ENCODE results near the gene ABHD8. TPM values are rescaled to one million over a fixed set of nuclear protein-coding genes. Genes with fewer than 3 reads are reported as not detected.

The ABHD8 gene, protein sequence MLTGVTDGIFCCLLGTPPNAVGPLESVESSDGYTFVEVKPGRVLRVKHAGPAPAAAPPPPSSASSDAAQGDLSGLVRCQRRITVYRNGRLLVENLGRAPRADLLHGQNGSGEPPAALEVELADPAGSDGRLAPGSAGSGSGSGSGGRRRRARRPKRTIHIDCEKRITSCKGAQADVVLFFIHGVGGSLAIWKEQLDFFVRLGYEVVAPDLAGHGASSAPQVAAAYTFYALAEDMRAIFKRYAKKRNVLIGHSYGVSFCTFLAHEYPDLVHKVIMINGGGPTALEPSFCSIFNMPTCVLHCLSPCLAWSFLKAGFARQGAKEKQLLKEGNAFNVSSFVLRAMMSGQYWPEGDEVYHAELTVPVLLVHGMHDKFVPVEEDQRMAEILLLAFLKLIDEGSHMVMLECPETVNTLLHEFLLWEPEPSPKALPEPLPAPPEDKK
- 10 to 100 TPM in 1 of 2 experiments, 1 to 10 TPM in 1; 9.3 to 10.1 TPM for total RNA-seq

DNA sequence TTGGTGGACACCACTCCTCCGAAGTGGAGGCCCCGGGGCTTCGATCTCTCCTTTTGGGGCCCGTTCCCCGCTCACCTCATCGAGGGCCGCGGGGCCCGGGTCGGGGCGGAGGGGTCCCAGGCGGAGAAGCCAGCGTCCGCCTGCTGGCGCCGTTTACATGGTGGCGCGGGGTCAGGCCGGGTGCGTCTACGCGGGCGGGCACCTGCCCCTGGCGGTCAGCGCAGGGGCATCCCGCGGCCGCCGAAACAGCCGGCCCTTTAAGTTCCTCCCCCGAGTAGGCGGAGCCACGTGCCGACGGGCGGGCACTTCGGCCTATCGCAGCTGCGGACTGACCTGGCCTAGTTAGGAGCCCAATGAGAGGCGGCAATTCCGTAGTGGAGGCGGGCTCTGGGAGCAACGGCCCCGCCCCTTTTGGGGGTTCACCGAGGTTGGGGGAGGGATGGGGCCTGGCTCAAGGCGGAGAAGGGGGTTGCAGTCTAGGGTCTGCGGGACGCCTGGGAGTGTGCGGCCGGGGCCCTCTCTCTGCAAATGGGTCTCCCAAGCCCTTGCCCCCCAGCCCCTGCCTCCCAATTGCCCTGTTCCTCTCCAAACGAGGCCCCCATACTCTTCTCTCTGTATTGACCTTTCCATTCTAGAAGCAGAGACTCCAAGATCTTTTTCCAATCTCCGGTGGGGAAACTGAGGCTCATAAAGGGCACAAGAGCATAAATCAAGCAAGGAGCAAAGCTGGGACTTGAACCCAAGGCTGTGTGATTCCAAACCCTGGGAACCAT, at the start of gene ABHD8:
Gene ABHD8, minus strand, starts transcription at position 259 of the 773 bp plus-strand sequence. CDS start 1,809 bp downstream, outside the sequence.
- CTCF ChIA-PET: interaction anchor here (0.5 to 3.1 kb wide), 7 partner anchors 9 to 126 kb away, joined by 3 to 19 read pairs (median 3); partner anchors contain the start of genes ANKLE1 and USE1
- Mint-ChIP-seq H3K4me3 (peak within 1 kb of the TSS; percentile 68), H3K36me3 (ENCODE audit: low read depth) (peaks cover 7% of the 10 kb centered on the region), H3K27ac (peak within 1 kb of the TSS; percentile 81), H3K9me3 (no peaks in the 10 kb centered on the region), H3K4me1 (peaks cover 41% of the 10 kb centered on the region), H3K27me3 (no peaks in the 10 kb centered on the region)
- POLR2A ChIA-PET: interaction anchor here (0.6 to 0.7 kb wide), 2 partner anchors 36 to 546 kb away, joined by 3 to 10 read pairs; partner anchors contain the start of gene BABAM1
- DNase-seq: peak; percentile 95

GRCh38 chr19:17352608-17353280, 49.5 kb upstream of the ABHD8 start:
- Mint-ChIP-seq H3K4me1 (peaks cover 9% of the 10 kb centered on the region), H3K27ac (no peak overlapping the region), H3K27me3 (peaks cover 29% of the 10 kb centered on the region), H3K9me3 (no peaks in the 10 kb centered on the region), H3K4me3 (no peak overlapping the region), H3K36me3 (ENCODE audit: low read depth) (no peaks in the 10 kb centered on the region)
- ChIA-PET CTCF (no interaction called here), POLR2A (no interaction called here)
- DNase-seq: no peak

- POLR2A ChIA-PET: no interaction called here
- Mint-ChIP-seq H3K36me3 (ENCODE audit: low read depth) (no peaks in the 10 kb centered on the region), H3K4me3 (no peak overlapping the region)
Observed at GRCh38 chr19:17351815-17352435, 48.7 kb upstream of the ABHD8 start.

GRCh38 chr19:17348700-17349099, 45.5 kb upstream of the ABHD8 start:
- Mint-ChIP-seq H3K36me3 (ENCODE audit: low read depth) (no peaks in the 10 kb centered on the region), H3K4me3 (no peak overlapping the region), H3K9me3 (no peaks in the 10 kb centered on the region), H3K27ac (no peak overlapping the region), H3K4me1 (peaks cover 20% of the 10 kb centered on the region), H3K27me3 (peaks cover 31% of the 10 kb centered on the region)
- ChIA-PET CTCF (interaction anchor here (1.7 kb wide), 1 partner anchor 37 kb away, joined by 3 read pairs; no protein-coding TSS in a partner anchor), POLR2A (no interaction called here)
- no peak for DNase-seq

More at GRCh38 chr19:17351815-17352435, 48.7 kb upstream of the ABHD8 start:
- Mint-ChIP-seq H3K9me3 (no peaks in the 10 kb centered on the region), H3K4me1 (peaks cover 13% of the 10 kb centered on the region), H3K27ac (no peak overlapping the region), H3K27me3 (peaks cover 32% of the 10 kb centered on the region)
- DNase-seq: no peak
- CTCF ChIA-PET: no interaction called here

- Mint-ChIP-seq H3K27me3 (peaks cover 27% of the 10 kb centered on the region), H3K4me3 (no peak overlapping the region)
- CTCF ChIA-PET: interaction anchor here (1.7 kb wide), 1 partner anchor 38 kb away, joined by 3 read pairs; no protein-coding TSS in a partner anchor
Observed at GRCh38 chr19:17347877-17348276, 44.7 kb upstream of the ABHD8 start.

GRCh38 chr19:17347361-17347760, 44.1 kb upstream of the ABHD8 start:
- Mint-ChIP-seq H3K4me1 (peaks cover 20% of the 10 kb centered on the region), H3K27me3 (peaks cover 27% of the 10 kb centered on the region), H3K9me3 (no peaks in the 10 kb centered on the region), H3K4me3 (no peak overlapping the region), H3K27ac (no peak overlapping the region), H3K36me3 (ENCODE audit: low read depth) (no peaks in the 10 kb centered on the region)
- ChIA-PET CTCF (interaction anchor here (0.7 to 1.1 kb wide), 3 partner anchors 20 to 62 kb away, joined by 3 to 4 read pairs (median 3); no protein-coding TSS in a partner anchor), POLR2A (no interaction called here)
- no peak for DNase-seq

More at GRCh38 chr19:17347877-17348276, 44.7 kb upstream of the ABHD8 start:
- H3K36me3 Mint-ChIP-seq (ENCODE audit: low read depth): no peaks in the 10 kb centered on the region
- POLR2A ChIA-PET: no interaction called here
- DNase-seq: no peak
- no peaks in the 10 kb centered on the region for H3K9me3 Mint-ChIP-seq
- H3K4me1 Mint-ChIP-seq: peaks cover 20% of the 10 kb centered on the region
- H3K27ac Mint-ChIP-seq: no peak overlapping the region

DNA sequence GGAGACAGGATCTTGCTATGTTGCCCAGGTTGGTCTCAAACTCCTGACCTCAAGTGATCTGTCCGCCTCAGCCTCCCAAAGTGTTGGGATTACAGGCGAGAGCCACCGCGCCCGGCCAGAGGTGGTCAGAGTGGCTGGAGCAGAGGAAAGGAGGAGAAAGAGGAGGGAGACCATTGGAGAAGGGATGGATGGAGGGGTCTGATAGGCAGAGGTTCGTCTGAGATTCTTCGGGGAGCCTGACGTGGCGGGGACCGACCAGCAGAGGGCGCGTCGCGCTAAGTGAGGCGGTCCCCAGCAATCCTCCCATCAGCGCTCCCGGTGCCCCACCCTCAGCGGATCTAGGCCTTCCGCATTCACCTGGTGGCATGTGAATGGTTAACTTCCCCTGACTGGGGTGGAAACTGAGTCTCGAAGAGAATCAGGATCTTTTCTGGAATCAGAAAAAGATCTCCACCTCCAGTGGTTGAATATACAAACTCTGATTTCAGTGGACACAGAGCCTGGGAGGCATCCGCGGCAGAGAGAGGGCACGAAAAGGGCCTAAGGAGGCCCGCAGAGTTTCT, 43.0 kb upstream of the ABHD8 start:
- ChIA-PET POLR2A (no interaction called here), CTCF (no interaction called here)
- no peak overlapping the region for H3K27ac Mint-ChIP-seq
- no peaks in the 10 kb centered on the region for H3K9me3 Mint-ChIP-seq
- no peak overlapping the region for H3K4me3 Mint-ChIP-seq
- H3K4me1 Mint-ChIP-seq: peaks cover 14% of the 10 kb centered on the region
- H3K27me3 Mint-ChIP-seq: peaks cover 22% of the 10 kb centered on the region
- H3K36me3 Mint-ChIP-seq (ENCODE audit: low read depth): no peaks in the 10 kb centered on the region
- DNase-seq: peak; percentile 80

GRCh38 chr19:17341845-17342244, 38.6 kb upstream of the ABHD8 start:
- H3K27me3 Mint-ChIP-seq: no peaks in the 10 kb centered on the region
- ChIA-PET POLR2A (no interaction called here), CTCF (no interaction called here)
- no peak overlapping the region for H3K27ac Mint-ChIP-seq
- no peak overlapping the region for H3K4me3 Mint-ChIP-seq
- peaks cover 3% of the 10 kb centered on the region for H3K36me3 Mint-ChIP-seq (ENCODE audit: low read depth)
- H3K9me3 Mint-ChIP-seq: no peaks in the 10 kb centered on the region
- no peak for DNase-seq
- H3K4me1 Mint-ChIP-seq: peaks cover 24% of the 10 kb centered on the region

- no peak overlapping the region for H3K4me3 Mint-ChIP-seq
- H3K27ac Mint-ChIP-seq: no peak overlapping the region
- ChIA-PET CTCF (no interaction called here), POLR2A (no interaction called here)
- no peak for DNase-seq
- no peaks in the 10 kb centered on the region for H3K27me3 Mint-ChIP-seq
- no peaks in the 10 kb centered on the region for H3K9me3 Mint-ChIP-seq
- peaks cover 3% of the 10 kb centered on the region for H3K36me3 Mint-ChIP-seq (ENCODE audit: low read depth)
- peaks cover 27% of the 10 kb centered on the region for H3K4me1 Mint-ChIP-seq
Observed at GRCh38 chr19:17341386-17341785, 38.2 kb upstream of the ABHD8 start.

DNA sequence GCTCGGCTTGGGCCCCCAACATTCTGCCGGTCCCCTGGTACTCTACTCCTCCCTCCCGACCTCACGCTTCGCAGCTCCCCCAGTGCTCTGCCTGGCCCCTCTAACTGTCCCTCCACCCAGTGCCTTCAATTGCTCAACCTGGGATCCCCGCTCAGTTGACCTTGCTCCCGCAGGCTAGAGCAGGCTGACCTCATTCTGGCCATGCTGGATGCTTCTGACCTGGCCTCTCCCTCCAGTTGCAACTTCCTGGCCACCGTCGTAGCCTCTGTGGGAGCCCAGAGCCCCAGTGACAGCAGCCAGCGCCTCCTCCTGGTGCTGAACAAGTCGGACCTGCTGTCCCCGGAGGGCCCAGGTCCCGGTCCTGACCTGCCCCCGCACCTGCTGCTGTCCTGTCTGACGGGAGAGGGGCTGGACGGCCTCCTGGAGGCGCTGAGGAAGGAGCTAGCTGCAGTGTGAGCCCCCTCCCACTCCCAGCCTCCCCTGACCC, 37.7 kb upstream of the ABHD8 start:
- Mint-ChIP-seq H3K27me3 (no peaks in the 10 kb centered on the region), H3K4me3 (no peak overlapping the region), H3K4me1 (peaks cover 24% of the 10 kb centered on the region), H3K36me3 (ENCODE audit: low read depth) (peaks cover 3% of the 10 kb centered on the region), H3K9me3 (no peaks in the 10 kb centered on the region), H3K27ac (no peak overlapping the region)
- POLR2A ChIA-PET: no interaction called here
- CTCF ChIA-PET: interaction anchor here (0.6 to 1.4 kb wide), 2 partner anchors 11 to 26 kb away, joined by 3 to 4 read pairs; no protein-coding TSS in a partner anchor
- no peak for DNase-seq

DNA sequence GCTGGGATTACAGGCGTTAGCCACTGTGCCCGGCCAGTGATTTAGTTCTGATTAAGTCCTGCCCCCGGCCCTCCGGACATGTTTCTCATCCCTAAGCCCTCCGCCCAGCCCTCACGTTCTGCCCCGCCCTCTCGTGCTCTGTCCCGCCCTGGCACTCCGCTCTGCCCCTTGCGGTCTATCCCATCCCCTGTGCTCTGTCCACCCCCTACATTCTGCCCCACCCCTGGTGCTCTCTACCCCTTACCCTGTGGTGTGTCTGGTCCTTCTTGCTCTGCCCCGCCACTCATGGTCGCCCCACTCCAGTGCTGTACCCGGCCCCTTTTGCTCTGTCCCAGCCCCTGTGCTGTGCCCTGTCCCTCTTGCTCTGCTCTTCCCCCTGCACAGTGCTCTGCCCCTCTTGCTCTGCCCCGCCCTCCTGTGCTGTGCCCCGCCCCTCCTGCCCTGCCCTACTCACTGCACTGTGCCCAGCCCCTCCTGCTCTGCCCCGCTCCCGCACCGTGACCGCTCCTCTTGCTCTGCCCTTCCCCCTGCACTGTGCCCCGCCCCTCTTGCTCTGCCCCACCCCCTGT, 37.2 kb upstream of the ABHD8 start:
- H3K27ac Mint-ChIP-seq: no peak overlapping the region
- peaks cover 3% of the 10 kb centered on the region for H3K36me3 Mint-ChIP-seq (ENCODE audit: low read depth)
- no peak overlapping the region for H3K4me3 Mint-ChIP-seq
- DNase-seq: no peak
- peaks cover 27% of the 10 kb centered on the region for H3K4me1 Mint-ChIP-seq
- H3K27me3 Mint-ChIP-seq: no peaks in the 10 kb centered on the region
- POLR2A ChIA-PET: no interaction called here
- no peaks in the 10 kb centered on the region for H3K9me3 Mint-ChIP-seq
- CTCF ChIA-PET: interaction anchor here (0.6 to 1.4 kb wide), 2 partner anchors 10 to 27 kb away, joined by 3 to 4 read pairs; no protein-coding TSS in a partner anchor
